HG02623 (cell line): Measurements from ENCODE around the gene DNAJC17.

Source experiments
- ATAC-seq: cut with Tn5 transposase; IDR thresholded peaks from one replicate; pipeline ENCODE4 v1.9.1; 2021; ENCODE audit warnings: moderate library complexity; ENCODE audit not compliant: unreplicated experiment

Gene DNAJC17

DNA sequence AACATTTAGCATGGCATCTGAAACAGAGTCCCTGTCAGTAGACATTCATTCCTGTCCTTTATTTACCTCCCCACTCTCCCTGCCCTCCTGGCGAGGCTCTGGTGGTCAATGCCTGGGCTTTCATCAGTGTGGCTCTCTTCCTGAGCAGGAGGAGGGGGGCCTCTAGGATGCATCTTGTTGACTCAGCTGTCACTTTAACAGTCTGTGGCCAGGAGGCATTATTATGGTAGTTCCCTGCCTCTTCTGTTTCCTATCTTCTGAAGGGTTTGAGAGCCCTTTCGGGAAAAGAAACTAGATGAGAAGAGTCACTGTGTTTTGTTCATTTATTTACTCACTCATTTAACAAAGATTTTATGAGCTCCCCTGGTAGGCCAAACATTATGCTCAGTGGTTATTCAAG lies 23.6 kb upstream of the DNAJC17 start:
- no peak for ATAC-seq

GRCh38 chr15:40829115-40829514 lies 21.8 kb upstream of the DNAJC17 start:
- no peak for ATAC-seq

DNA sequence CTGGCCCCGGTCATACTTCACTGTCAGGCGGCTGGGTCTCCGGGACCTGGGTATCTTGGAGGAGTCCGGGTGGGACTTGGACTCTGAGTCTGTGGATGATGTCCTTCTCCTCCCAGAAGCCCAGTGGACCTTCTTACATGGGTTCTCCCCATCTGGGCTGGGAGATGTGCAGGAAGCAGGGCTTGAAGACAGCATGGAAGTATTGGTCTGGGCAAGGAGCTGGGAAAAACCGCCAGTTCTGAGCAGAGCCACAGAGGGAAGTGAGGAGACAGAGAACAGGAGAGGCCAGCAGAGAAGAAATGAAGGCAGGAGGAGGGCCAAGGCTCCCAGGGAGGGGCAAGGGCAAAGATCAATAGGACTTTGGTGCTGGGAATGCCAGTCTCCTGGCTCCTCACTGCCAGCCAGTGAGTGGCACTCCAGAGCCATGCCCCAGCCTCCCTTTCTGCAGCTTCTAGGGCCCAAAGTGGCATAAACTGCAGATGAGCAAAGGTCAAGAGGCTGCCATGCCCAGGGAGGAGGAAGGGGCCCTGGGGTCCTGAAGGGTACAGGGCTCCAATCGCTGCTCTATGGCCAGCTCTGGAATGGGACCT lies 21.3 kb upstream of the DNAJC17 start, which contains the start of gene PPP1R14D:
TSS of gene PPP1R14D (minus strand) at position 262 of the 590 bp plus-strand sequence. CDS start at position 195, 67 bp downstream.
- no peak for ATAC-seq

- ATAC-seq: no peak
Observed at GRCh38 chr15:40826423-40827075, 19.3 kb upstream of the DNAJC17 start.

DNA sequence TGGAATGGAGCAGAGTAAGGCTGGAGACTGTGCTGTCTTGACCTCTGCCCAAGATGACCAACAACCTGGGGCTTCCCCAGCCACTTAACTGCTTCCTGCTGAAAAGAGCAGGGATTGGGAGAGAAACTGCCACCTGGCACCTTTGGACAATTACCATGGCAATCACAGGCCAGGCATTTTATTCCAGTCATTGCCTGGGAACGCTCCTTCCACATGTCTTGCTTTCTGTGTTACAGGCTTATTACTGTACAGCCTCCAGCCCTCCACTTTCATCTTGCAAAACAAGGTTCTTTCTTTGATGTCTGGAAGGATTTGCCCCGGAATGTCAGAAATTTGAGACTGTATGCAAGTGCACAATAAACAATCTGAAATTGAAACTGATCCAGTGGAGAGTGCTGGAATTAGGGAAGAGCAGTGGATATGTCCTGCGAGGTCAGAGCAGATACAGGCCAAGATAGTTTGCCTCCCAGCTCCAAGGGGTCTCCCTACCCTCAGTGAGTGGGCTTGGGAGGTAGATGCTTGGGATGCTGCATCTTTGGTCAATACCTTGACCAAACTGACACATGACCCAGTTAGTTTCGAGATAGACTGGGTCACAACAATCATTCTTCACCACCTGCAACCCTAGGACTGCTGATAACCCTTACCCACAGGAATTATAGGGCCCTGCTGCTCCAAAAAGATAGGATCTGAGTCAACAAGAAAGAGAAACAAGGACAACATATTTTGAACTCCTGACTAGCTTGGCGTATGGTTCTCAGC lies 18.6 kb upstream of the DNAJC17 start:
- no peak for ATAC-seq

DNA sequence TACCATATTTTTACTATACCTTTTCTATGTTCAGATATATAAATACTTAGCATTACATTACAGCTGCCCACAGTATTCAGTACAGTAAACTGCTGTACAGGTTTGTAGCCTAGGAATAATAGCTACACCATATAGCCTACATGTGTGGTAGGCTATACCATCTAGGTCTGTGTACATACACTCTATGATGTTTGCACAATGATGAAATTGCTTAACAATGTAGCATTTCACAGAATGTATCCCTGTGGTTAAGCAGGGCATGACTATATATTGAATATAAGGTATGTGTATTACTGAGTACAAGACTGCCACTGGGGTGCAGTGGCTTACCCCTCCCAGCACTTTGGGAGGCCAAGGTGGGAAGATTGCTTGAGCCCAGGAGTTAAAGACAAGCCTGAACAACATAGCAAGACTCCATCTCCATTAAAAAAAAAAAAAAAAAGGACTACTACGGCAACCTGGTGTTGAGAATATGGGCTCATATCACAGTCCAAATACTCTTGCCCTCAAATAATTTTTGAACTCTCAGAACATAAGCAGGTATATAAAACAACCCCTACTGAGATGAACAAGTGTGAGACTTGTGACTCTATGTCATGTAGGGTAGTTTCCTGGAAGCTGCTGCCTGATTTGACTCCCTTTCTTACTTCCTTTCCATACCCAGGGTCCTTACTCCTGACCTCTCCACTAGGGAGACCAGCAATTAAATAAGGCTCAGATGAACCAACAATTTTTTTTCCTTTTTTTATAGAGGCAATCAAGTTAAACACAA lies 16.5 kb upstream of the DNAJC17 start:
- no peak for ATAC-seq

GRCh38 chr15:40821195-40821594 lies 13.9 kb upstream of the DNAJC17 start:
- no peak for ATAC-seq

DNA sequence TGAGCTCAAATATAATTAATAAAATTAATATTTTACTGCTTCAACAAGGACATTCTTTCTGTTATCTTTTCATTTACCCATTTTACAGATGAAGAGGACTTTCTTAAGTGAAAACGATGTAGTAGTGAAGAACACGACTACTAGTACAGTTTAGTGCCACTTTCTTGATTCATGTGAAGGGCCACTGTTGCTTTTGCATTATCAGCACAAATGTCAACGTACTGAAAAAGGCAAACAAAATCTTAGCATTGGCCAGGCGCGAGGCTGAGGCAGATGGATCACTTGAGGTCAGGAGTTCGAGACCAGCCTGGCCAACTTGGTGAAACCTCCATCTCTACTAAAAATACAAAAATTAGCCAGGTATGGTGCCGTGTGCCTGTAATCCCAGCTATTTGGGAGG lies 11.8 kb upstream of the DNAJC17 start:
- ATAC-seq: no peak

- ATAC-seq: no peak
Observed at GRCh38 chr15:40815042-40815698, 7.9 kb upstream of the DNAJC17 start.

DNA sequence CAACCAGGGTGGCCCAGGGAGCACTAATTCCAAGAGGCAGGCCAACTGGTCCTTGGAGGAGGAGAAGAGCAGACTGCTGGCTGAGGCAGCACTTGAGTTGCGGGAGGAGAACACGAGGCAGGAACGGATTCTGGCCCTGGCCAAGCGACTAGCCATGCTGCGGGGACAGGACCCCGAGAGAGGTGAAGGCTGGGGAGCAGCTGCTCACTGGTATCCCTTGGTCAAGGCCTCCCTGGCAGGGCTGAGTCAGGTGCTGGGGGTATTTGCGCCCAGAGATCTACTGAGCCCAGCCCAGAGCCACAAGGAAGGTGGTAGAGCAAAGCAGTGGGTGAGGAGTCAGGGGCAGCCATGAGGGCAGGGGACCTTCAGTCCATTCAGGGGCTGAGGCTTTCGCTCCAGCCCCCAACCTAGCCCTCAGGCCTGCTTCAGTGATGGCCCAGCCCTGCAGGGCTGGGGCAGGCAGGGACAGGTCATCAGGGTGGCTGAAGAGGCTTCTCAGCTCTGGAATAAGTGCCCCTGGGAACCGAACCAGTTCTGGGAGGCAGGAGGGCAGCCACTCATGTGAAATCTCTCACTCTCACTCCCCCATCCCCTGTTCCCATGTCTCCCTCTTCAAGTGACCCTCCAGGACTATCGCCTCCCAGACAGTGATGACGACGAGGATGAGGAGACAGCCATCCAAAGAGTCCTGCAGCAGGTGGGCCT lies 5.6 kb upstream of the DNAJC17 start:
- ATAC-seq: no peak

GRCh38 chr15:40808861-40809450 lies 1.7 kb upstream of the DNAJC17 start:
- ATAC-seq: no peak

DNA sequence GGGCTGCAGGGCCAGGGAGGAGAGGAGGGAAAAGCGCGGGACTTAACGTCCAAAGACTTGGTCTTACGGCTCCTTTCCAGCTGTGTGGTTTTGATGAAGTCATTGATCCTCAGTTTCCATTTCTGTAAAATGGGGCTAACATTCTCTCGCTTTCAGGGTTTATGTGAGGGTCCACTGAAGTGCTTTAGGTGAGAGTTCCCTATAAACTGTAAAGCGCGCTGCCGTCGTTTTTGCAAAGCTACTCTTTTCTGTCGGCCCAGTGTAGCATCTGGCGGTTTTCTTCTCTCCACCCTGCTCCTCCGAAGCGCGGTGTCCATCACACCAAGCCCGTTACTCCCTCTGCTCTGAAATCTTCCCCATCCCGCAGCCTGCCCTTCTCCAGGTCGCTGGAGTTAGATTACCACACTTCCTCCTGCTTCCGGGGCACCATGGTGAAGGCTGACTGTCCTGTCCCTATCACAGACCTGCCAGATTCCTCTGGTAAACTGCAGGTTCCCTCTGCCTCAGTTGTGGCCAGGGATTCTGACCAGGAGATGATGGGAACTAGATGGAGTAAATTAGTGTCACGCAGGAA lies 702 bp upstream of the DNAJC17 start:
- no peak for ATAC-seq

- no peak for ATAC-seq
Observed at GRCh38 chr15:40806672-40807027, 623 bp downstream of the DNAJC17 start.

GRCh38 chr15:40803688-40804087 lies 3.6 kb downstream of the DNAJC17 start:
- ATAC-seq: no peak

- no peak for ATAC-seq
Observed at GRCh38 chr15:40803076-40803475, 4.2 kb downstream of the DNAJC17 start.

DNA sequence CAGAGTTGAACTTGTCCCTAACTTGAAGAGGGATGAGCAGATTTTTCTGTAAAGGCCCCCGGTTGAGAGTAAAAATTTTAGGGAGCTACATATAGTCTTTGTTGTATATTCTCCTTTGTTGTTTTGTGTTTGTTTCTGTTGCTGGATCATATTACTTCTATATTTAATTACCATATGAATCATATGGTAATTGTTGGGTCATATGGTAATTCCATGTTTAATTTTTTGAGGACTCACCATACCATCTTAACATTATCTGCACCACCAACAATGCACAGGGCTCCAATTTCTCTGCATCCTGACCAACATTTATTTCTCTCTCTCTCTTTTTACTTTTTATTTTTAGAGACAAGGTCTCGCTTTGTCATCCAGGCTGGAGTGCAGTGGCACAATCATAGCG lies 7.8 kb downstream of the DNAJC17 start:
- no peak for ATAC-seq

GRCh38 chr15:40796512-40796911 lies 10.8 kb downstream of the DNAJC17 start:
- ATAC-seq: no peak

GRCh38 chr15:40796041-40796440 lies 11.2 kb downstream of the DNAJC17 start:
- no peak for ATAC-seq

- no peak for ATAC-seq
Observed at GRCh38 chr15:40793216-40793989, 13.9 kb downstream of the DNAJC17 start.
